ENCODE results near the gene CLCN5.

DNA sequence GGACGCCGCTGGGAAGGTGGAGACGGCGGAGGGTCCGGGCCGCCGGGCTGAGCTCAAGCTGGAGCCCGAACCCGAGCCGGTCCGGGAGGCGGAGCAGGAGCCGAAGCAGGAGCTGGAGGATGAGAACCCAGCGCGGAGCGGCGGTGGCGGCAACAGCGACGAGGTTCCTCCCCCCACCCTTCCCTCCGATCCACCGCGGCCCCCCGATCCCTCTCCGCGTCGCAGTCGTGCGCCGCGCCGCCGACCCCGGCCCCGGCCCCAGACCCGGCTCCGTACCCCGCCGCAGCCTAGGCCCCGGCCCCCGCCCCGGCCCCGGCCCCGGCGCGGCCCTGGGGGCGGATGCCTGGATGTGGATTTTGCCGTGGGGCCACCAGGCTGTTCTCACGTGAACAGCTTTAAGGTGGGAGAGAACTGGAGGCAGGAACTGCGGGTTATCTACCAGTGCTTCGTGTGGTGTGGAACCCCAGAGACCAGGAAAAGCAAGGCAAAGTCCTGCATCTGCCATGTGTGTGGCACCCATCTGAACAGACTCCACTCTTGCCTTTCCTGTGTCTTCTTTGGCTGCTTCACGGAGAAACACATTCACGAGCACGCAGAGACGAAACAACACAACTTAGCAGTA is 42.6 kb upstream of the CLCN5 start:
- TF ChIP-seq EZH2 (IDR thresholded peaks at IDR 0.05) = no peak
- TF ChIP-seq, protein P1, sequence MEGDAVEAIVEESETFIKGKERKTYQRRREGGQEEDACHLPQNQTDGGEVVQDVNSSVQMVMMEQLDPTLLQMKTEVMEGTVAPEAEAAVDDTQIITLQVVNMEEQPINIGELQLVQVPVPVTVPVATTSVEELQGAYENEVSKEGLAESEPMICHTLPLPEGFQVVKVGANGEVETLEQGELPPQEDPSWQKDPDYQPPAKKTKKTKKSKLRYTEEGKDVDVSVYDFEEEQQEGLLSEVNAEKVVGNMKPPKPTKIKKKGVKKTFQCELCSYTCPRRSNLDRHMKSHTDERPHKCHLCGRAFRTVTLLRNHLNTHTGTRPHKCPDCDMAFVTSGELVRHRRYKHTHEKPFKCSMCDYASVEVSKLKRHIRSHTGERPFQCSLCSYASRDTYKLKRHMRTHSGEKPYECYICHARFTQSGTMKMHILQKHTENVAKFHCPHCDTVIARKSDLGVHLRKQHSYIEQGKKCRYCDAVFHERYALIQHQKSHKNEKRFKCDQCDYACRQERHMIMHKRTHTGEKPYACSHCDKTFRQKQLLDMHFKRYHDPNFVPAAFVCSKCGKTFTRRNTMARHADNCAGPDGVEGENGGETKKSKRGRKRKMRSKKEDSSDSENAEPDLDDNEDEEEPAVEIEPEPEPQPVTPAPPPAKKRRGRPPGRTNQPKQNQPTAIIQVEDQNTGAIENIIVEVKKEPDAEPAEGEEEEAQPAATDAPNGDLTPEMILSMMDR (IDR thresholded peaks at IDR 0.05) = no peak
- no peak for TF ChIP-seq EZH2phosphoT487 (IDR thresholded peaks at IDR 0.05)
